ENCODE measurements around the gene NFKBIL1. TPM values are rescaled to one million over a fixed set of nuclear protein-coding genes. Genes with fewer than 3 reads are reported as not detected.
A peak's percentile ranks its signal among the peaks of the same experiment; 100 is the strongest.
"Not testable (repeated sequence)": the region's sequence is repeated elsewhere in the genome, so short reads cannot be mapped to it uniquely, and the experiment has no call there.

Gene NFKBIL1
- polyA plus RNA-seq, 4 donors, result 18.3 to 28.7 (median 19.7) TPM

DNA sequence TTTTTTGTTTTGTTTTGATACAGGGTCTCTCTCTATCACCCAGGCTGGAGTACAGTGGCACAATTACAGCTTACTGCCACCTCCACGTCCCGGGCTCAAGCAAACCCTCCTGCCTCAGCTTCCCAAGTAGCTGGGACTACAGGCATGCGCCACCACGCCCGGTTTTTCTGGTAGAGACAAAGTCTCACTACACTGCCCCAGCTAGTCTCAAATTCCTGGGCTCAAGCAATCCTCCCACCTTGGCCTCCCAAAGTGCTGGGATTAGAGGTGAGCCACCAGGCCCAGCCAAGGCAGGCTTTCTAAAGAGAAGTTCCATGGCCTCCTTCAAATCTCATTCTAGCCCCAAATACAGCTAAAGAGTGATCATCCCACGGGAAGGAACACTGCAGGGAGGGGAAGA is 13.4 kb upstream of the NFKBIL1 start:
- no peak for DNase-seq (ENCODE audit: low read depth in 4 of 4, low spot score in 3 of 4)

DNA sequence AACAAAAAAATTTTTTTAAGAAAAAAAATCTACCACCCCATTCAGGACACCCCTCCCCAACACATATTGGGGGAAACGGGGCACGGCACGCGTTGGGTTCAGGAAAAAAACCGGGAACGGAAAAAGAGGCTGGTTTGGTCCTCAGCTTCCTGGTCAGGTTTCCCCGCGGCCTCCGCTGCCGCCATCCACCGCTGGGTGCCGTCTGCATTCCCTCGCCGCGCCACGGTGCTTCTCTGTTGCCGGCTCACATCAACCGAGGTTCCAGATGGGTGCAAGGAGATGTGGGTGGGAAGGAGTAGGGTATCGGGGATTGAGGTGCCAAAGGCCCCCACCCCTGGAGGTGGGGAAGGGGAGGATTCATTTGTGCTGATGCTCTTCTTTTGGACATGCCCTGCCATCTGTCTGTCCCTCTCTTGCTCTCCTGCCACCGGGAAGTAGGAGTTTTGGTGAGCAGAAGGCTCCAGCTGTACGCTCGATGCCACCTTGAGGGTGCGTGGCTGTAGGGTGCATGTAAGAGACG is 12.8 kb upstream of the NFKBIL1 start:
- DNase-seq (ENCODE audit: low read depth in 4 of 4, low spot score in 3 of 4), result no peak

DNA sequence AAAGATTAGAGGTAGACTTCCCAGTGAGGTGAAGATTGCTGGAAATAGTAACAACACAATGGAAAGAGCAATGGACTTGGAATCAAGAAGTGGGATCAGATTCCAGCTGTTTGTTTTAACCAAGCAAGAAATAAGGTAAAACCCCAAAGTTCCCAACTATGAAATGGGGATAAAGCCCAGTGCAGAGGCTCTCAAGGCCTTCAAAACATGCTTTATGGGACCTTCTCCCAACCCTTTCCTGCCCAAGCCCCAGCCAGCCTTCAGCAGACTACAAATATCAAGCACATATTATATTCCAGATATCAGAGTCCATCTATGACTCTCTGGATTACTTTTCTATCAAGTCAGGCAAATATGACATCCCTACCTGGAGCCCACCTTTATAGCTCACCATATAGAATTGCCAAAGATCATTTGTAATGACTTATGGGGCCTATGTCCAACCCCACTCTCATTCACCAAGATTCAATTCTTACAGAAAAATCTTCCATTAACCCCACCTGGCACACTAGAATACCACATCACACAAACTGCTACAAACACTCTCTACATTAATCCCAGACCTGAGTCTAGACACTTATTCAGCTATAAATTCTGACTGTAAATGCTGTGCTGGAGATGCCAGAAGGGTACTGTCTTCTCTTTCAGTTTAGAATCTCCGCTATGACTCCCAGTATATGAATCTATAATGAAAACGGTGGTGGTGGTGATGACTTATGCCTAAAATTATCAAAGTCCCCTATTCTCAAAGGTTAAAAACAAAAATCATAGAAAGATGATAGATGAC is 11.7 kb upstream of the NFKBIL1 start:
- DNase-seq (ENCODE audit: low read depth in 4 of 4, low spot score in 3 of 4), result no peak

DNA sequence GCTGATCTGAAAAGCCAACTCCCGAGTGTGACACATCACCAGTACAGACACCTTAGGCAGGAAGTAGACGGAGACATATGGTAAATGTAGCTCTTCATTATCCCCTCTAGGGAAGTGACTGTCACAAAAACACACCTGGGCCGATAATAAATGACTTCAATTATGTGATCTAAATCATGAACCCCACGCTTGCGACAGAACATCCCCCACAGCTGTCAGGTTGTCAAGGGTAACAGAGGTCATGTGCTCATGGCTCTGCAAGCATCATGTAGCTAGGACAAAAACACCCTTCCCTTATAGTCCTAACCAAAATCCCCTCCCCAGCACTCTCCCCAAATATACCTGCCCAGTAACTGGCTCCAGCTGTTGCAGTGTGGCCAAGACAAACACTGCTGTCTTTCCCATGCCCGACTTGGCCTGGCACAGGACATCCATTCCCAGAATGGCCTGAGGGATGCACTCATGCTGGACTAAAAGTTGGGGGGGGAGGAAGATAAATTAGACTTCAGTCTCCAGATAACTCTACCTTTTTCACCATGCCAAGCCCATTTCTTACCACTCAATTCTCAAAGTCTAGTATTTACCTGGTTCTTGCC is 8.5 kb upstream of the NFKBIL1 start:
- DNase-seq (ENCODE audit: low read depth in 4 of 4, low spot score in 3 of 4), result no peak

DNA sequence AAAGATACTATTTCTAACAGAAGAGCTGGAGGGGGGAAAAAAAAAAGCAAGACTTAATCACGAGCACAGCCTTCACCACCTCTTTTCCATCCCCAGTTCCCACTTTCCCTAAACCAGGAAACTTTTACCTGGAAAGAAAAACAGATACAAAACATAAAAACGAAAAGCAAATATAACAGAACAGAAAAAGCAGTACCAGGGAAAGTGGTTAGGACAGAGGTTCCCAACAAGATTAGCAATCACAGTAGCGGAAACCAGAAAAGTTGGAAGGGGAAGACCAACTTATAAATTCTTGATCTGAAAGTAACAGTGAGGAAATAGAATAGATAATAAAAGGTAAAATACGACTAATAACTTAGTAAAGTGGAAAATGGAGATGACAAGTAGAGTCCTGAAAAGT is 6.8 kb upstream of the NFKBIL1 start:
- no peak for DNase-seq (ENCODE audit: low read depth in 4 of 4, low spot score in 3 of 4)

DNA sequence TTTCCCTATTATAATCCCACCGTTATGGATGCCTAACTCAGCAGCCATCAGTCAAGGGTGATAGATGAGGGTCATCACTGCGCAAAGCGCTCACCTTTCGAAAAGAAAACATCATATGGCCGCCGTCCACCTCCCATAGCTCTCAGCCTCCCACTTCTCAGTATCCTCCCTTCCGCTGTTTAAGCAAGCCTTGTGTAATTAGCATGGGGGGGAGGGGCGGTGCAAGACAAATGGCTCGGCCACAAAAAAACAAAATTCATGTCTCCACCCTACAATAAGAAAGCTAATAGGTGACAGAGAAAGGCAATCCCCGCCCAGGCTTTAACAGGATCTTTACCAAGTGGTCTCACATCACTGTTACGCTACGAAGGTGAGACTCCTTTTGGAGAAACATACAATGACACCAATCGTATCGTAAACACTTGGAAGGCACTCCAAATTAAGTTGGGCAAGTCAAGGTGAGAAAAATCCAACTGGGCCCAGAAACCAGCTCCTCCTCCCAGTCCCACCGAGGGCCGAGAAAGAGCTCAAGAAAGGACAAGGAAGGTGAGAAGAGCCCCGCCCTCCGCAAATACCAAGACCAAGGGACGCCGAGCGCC is 6.2 kb upstream of the NFKBIL1 start:
- DNase-seq (ENCODE audit: low read depth in 4 of 4, low spot score in 3 of 4), result peak in 1 of 4 donors; percentile 35

DNA sequence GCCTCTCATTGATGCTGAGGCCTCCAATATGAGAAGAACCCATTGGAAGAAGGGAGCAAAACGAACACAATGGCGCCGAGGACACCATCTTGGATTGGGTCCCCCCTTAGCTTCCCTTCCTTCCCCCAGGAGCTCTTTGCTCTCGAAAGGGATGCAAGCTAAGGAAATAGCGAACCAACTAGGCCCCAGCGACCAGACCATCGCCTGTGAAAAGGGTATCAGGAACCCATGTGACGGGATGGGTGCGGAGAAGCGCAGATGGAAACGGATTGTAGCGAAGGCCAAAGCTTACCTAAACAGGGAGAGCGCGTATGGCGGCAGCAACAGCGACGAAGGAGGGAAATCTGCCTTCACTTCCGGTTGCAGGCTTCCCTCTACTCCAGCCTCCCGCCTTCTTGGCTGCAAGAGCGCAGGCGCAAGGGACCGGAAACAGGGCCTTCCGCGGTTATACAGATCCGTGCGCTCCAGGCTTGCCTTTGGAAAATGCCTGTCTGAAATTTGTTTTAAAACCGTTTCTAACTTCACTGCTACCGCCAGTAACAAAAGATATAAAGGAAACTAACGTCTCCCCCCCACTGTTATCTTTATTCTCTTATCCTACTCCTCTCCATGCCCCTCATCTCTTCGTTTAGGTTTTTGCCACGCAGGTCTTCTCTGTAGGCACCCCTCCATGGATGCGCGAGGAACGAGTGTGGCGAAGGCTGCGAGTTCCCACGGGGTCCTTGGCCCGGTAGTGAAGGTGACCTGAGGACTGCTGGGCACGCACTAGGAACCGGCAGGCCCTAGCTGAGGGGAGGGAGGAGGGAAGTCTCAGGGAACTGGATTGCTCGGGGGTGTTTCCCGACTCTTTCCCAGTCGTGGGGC is 5.5 kb upstream of the NFKBIL1 start, which contains the start of gene DDX39B:
Gene DDX39B (minus strand): TSS at position 346 of the 864 bp plus-strand sequence. CDS start 1,471 bp downstream, outside the sequence.
- DNase-seq (ENCODE audit: low read depth in 4 of 4, low spot score in 3 of 4), result peak; percentile 94 to 96 (median 96)

DNA sequence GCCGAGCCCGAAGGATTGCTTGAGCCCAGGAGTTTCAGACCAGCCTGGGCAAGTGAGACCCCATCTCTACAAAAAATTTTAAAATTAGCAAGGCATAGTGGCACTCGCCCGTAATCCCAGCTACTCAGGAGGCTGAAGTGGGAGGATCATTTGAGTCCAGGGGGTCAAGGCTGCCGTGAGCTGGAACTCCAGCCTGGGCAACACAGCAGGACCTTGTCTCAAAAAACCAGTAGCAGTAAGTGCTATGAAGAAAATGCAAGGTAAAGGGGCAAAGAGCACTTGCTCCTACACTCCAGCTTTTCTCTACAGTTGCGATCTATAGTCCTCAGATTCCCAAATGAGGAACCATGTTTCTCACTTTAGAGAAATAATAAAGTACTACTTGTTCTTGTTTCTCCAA is 3.8 kb upstream of the NFKBIL1 start:
- DNase-seq (ENCODE audit: low read depth in 4 of 4, low spot score in 3 of 4), result no peak

DNA sequence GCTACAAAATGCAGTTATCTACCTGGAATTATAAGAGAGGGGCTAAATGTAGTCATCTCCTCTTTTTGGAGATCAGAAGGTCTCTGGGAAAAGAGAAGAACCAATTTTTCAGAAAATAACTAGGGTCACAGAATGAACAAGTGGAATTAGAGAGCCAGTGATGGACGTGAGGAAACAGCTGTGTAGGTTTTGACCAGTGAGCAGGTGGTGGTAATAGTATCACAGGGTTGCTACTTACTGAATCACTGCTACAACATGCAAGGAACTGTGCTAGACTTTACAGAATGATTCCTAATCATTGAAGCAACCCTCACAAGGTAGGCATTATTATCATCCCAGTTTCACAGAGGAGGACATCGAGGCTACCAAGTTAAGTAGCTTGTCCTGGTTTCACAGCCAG is 2.7 kb upstream of the NFKBIL1 start:
- no peak for DNase-seq (ENCODE audit: low read depth in 4 of 4, low spot score in 3 of 4)

DNA sequence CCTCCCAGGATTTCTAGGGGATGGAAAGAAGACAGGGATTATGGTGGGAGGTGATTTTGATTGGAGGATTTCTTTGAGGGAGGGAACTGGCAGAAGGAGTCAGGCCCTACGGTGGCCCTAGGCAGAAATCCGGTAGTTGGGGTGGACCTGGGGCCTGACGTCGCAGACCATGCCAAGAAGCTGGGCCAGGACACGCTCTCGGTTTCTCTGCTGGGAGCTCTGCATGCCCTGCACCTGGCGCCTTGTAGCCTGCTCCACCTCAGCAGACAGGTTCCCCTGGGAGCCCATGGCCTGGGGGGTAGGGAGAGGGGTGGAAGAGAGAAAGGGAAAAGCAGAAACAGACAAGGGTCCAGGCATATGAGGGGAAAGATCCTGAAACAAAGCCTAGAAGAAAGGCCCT is 2.1 kb upstream of the NFKBIL1 start:
- no peak for DNase-seq (ENCODE audit: low read depth in 4 of 4, low spot score in 3 of 4)

DNA sequence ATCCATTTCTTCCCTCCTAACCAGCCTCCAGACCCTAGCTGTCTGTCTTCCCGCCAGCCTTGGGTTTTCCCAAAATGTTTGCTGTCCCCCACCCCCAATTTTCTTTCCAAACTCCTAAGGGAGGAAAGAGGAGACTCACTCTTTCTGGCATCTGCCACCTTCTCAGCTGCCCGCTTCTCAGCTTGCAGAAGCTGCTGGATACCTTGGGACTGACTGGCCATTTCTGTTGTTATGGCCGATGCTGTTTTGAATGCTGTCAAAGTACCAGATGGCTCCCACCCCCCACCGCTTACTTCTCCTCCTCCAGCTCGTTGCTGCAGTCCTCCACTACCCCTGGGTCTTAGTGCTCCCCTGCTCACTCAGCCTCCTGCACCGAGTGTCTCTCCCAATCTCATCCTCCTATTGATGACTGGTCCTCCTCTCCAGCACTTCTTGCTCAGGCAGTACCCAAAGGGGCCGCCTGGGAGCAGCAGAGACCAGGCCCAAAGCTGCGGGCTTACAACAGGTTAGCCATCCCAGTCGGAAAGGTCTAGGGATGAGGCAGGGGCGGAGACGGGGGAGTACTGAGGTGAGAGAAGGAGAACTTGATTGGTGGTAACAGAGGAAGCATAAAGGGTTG is 960 bp upstream of the NFKBIL1 start, which contains the start of gene ATP6V1G2:
Gene ATP6V1G2 (minus strand): TSS at position 270 of the 619 bp plus-strand sequence. CDS start 49 bp downstream, at position 221.
- DNase-seq (ENCODE audit: low read depth in 4 of 4, low spot score in 3 of 4), result peak; percentile 71 to 80 (median 75)

DNA sequence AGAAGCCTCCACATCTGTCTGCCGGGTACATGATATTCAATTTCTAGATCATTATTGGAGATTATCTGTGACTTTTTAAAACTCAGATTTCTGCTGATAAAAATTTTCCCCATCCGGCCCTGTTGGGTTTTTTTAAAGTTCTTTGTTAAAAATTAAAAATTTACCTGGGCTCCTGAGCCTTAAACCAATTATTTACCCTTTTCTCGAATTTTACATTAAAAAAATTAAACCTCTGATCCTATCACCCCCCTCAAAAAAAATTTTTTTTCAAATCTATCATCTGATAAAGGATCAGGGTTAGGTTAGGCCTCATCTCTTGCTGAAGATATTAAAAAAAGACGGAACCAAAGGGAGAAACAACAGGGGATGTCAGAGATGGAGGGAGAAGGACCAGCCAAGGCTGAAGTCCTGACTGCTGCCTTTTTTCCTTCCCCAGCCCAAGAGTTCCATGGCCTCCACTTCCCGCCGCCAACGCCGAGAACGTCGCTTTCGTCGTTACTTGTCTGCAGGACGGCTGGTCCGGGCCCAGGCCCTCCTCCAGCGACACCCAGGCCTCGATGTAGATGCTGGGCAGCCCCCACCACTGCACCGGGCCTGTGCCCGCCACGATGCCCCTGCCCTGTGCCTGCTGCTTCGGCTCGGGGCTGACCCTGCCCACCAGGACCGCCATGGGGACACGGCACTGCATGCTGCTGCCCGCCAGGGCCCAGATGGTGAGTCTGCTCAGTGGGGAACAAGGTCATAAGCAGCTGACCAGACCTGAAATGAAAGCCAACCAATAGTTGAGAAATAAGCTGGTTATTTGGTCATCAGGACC is 527 bp downstream of the NFKBIL1 start:
- DNase-seq (ENCODE audit: low read depth in 4 of 4, low spot score in 3 of 4), result no peak

DNA sequence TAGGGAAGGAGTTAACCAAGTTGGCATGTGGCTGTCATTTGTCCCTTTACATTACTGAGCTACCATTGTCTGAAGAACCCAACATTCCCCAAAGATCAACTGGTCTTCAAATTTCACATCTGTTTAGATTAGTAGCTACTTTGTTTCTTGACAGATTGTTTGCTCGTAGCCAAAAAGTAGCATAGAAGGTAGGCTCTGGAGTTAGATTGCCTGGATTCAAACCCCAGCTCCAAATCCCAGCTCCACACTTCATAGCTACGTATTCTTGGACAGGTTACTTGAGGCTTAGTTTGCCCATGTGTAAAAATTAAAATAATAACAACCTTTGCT is 1.1 kb downstream of the NFKBIL1 start:
- no peak for DNase-seq (ENCODE audit: low read depth in 4 of 4, low spot score in 3 of 4)

DNA sequence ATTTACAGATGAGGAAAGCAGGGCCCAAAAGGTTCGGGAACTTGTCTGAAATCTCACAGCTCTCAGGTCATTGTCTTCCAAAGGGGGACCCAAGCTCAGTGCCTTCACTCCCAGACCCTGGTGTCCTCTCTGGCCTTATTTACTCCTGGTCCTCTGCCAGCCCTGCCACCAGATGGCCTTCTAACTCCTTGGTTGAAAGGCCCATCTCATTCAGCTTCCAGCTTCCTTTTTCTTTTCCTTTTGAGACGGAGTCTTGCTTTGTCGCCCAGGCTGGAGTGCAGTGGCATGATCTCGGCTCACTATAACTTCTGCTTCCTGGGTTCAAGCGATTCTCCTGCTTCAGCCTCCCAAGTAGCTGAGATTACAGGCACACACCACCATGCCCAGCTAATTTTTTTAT is 4.0 kb downstream of the NFKBIL1 start:
- not testable (repeated sequence) for DNase-seq (ENCODE audit: low read depth in 4 of 4, low spot score in 3 of 4)

DNA sequence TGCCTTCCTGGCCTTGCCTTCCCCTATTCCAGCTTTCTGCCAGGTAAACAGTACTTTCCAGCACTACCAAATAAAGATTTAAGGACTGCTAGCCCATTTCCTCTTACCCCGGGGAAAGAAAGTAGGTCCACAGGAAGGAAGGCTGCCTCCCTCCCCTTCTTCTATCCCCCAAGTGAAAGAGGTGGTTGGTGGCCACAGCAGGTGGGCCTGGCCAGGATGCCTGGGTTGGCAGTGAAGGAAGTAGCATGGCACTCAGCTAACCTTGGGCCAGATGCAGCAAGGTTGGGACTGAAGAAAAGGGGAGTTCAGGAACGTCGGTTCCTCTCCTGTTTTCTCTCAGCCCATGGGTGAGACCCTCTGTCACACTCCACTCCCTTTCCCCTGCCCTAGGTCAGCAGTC is 8.9 kb downstream of the NFKBIL1 start:
- DNase-seq (ENCODE audit: low read depth in 4 of 4, low spot score in 3 of 4), result no peak

DNA sequence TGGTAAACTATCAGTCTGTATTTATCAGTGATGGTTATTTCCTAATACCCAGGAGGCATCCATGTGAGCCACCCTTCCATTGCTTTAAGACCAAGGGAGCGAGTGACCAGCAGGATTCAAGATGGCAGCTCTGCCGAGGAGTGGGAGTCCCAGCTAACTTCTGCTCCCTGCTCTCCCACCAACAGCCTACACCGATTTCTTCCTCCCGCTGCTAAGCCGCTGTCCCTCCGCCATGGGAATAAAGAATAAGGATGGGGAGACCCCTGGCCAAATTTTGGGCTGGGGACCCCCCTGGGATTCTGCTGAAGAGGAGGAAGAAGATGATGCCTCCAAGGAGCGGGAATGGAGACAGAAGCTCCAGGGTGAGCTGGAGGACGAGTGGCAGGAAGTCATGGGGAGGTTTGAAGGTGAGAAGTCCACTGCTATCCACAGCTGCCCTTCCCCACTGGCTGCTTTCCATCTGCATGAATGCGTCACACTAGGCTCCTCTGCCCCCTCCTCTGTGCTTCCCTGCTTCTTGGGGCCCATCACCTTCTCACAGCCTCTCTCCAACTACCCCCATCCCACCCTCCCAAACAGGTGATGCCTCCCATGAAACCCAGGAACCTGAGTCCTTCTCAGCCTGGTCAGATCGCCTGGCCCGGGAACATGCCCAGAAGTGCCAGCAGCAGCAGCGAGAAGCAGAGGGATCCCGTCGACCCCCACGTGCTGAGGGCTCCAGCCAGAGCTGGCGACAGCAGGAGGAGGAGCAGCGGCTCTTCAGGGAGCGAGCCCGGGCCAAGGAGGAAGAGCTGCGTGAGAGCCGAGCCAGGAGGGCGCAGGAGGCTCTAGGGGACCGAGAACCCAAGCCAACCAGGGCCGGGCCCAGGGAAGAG is 10.3 kb downstream of the NFKBIL1 start:
- no peak for DNase-seq (ENCODE audit: low read depth in 4 of 4, low spot score in 3 of 4)

DNA sequence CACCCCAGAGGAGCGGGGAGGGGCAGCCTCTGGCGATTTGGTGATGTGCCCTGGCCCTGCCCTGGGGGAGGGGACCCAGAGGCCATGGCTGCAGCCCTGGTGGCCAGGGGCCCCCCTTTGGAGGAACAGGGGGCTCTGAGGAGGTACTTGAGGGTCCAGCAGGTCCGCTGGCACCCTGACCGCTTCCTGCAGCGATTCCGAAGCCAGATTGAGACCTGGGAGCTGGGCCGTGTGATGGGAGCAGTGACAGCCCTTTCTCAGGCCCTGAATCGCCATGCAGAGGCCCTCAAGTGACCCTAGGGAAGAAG is 10.9 kb downstream of the NFKBIL1 start:
- DNase-seq (ENCODE audit: low read depth in 4 of 4, low spot score in 3 of 4), result no peak

DNA sequence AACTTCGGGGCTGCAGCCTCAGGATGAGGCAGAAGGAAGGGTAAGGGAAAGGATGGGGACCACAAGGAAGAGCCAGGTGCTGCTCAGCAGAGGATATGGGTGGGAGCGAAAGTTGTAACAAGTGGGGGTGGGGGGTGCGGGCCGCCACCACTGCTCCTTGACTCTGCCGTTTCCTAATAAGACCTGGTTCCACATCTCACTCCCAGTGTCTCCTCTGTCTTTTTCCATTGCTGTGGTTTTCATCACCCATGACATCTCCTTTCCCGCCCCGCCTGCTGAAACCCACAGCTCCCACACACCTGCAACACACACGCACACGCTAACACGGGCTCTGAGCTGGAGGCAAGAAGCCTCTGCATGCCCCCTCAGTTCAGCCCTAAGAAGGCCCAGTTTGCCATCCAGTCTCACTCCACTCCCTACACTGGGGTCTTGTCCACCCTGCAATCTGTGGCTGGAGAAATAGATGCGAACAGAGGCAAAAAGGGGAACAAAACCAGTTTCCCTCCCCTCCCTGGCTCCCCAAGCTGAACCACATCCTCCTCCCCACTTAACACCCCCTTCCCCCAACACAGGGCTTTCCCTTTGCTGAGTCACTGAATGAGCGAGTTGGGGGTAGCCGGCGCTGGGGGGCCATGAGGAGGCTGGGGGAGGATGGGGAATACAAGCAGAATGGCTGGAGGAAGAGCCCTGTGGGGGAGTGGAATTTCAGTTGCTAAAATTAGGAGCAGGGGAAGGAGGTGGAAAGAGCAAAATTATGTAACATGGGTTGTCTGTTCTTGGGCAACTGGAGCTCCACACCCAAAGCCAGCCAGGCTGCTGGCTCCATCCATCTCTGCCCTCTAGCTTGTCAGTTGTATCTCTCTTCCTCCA is 11.5 kb downstream of the NFKBIL1 start:
- no peak for DNase-seq (ENCODE audit: low read depth in 4 of 4, low spot score in 3 of 4)
